GM13976 (cell line): ENCODE data around the gene GGTA1.
"Not testable (repeated sequence)": the region's sequence is repeated elsewhere in the genome, so short reads cannot be mapped to it uniquely, and the experiment has no call there.

Experiments used
- DNase-seq: peaks from one replicate; pipeline ENCODE4 v3.0.0; 2012; ENCODE audit warnings: low spot score
- in situ Hi-C: fragments of 300-500 bp; cut with MboI; formaldehyde crosslinking; loops from one replicate; pipeline ENCODE4 v1.12.0; 2022; ENCODE audit warnings: low sequenced_read_pairs, mixed read lengths, inconsistent platforms; ENCODE audit not compliant: unreplicated experiment
- TF ChIP-seq, protein P1 (sequence below): IDR thresholded peaks from 2 replicates; pipeline ENCODE4 v1.5.1; 2012; ENCODE audit warnings: borderline replicate concordance, mild to moderate bottlenecking; ENCODE audit not compliant: insufficient read depth; ENCODE audit errors: extremely low read depth, missing control alignments, control extremely low read depth

Gene GGTA1

DNA sequence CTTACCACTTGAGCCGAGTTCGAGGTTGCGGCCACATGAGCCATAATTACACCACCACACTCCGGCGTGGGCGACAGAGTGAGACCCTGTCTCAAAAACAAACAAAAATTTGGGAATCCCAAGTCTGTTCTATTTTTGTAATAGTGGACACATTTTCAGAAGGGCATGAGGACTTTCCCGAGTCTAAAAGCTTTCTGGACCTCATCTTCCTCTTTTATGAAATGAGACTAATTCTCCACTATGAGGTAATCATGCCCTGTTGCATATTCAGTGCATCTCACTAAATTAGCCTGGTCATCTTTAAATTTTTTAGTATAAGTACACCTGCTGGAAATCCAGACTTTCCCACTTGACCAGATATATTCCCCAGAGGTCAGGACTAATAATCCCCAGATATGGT, 55.7 kb downstream of the GGTA1 start:
- in situ Hi-C loops: no loop called here
- no peak for DNase-seq
- TF ChIP-seq, protein P1, sequence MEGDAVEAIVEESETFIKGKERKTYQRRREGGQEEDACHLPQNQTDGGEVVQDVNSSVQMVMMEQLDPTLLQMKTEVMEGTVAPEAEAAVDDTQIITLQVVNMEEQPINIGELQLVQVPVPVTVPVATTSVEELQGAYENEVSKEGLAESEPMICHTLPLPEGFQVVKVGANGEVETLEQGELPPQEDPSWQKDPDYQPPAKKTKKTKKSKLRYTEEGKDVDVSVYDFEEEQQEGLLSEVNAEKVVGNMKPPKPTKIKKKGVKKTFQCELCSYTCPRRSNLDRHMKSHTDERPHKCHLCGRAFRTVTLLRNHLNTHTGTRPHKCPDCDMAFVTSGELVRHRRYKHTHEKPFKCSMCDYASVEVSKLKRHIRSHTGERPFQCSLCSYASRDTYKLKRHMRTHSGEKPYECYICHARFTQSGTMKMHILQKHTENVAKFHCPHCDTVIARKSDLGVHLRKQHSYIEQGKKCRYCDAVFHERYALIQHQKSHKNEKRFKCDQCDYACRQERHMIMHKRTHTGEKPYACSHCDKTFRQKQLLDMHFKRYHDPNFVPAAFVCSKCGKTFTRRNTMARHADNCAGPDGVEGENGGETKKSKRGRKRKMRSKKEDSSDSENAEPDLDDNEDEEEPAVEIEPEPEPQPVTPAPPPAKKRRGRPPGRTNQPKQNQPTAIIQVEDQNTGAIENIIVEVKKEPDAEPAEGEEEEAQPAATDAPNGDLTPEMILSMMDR: no peak

DNA sequence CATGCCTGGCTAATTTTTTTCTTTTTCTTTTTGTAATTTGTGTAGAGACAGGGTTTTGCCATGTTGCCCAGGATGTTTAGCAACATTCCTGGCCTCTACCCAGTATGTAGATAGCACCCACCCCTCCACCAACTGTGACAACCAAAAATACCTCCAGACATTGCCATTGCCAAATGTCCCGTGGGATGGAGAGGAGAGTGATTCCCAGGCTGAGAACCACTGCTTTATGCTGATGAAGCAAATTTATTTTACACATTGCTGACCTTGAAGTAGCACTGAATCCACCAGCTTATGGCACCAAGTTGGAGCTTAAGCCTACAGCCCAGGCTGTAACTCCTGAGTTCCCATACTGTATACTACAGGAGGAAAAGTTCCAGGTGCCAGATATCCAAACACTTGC, 58.5 kb downstream of the GGTA1 start:
- in situ Hi-C loops: no loop called here
- DNase-seq: no peak
- TF ChIP-seq, protein P1: no peak

DNA sequence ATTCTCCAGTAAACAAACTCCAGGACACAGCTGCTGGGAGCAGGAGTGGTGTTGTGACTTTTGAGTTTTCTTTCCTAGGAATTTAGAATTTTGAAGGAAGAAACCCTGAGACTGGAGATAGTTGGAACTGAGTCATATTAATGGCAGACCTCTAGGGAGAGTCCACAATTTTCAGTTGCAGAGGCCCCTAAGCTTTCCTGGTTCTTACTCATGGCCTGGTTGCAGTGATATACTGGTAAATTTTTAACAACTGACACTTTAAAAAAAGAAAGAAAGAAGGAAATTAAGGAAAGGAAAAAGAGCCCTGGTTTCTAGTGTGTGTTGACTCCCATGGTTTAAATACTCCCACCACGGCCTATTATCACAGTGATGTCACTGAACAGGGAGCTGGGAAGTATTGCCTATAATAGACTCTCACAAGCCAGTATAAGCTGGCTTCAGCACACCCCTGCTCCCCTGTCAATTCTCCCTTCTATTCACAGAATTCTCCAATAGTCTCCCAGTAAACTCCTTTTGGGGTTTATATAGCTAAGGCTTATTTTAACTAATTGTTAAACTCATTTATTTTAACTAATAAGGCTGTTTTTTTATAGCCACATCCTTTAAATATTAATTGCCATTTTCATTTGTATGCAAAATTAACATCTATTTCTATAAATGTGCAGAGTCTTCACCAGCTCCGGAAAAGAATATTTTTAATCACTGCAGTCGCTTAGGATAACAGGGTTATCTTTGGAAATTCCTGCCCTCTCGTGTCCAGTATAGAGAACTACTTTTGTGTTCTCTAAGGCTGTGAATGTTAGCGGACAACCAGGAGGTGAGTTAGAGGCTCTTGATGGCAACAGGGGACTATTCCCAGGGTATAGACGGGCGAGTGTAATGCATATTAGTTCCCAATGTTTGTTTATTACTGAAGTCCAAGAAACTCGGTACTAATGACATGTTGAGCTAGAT, 59.7 kb downstream of the GGTA1 start:
- in situ Hi-C loops: no loop called here
- DNase-seq: no peak
- TF ChIP-seq, protein P1: no peak

DNA sequence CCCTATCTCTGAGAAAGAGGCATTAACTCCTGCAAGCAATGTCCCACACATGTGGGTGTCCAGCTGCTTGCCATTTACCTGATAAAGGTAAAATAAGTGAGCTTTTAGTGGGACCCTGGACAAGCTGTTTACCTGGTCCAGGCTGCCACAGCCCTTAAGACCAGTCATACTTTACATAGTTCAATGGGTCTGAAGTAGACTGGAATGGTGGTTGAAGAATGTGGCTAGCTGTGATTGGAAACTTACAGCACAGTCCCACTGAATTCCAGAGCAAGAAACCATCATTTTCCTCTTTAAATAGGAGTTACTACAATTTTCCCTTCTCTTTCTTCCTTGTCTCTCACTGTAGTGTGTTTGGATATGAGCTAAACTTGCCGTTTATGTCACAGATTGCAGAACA, 60.6 kb downstream of the GGTA1 start:
- no peak for DNase-seq
- in situ Hi-C loops: no loop called here
- TF ChIP-seq, protein P1: no peak

DNA sequence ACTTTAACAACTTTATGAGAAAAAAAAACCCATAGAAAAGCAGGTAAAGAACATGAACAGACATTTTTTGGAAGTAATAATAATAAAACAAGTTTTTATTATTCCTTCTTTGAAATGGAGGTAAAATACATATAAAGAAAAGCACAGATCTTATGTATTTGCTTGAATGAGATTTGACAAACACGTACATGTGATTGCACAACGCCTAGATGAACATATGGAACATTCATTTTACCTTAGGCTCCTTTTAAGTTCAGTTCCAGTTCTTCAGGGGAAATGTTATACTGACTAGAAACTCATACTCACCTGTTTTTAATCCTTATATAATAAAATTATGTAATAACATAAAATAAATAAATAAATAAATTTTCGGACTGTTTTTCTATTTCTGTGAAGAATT, 61.8 kb downstream of the GGTA1 start:
- in situ Hi-C loops: no loop called here
- TF ChIP-seq, protein P1: no peak
- DNase-seq: no peak

DNA sequence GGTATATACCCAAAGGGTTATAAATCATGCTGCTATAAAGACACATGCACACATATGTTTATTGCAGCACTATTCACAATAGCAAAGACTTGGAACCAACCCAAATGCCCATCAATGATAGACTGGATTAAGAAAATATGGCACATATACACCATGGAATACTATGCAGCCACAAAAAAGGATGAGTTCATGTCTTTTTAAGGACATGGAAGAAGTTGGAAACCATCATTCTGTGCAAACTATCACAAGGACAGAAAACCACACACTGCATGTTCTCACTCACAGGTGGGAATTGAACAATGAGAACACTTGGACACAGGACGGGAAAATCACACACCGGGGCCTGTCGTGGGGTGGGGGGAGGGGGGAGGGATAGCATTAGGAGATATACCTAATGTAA, 62.6 kb downstream of the GGTA1 start:
- DNase-seq, in situ Hi-C loops: not testable (repeated sequence)

DNA sequence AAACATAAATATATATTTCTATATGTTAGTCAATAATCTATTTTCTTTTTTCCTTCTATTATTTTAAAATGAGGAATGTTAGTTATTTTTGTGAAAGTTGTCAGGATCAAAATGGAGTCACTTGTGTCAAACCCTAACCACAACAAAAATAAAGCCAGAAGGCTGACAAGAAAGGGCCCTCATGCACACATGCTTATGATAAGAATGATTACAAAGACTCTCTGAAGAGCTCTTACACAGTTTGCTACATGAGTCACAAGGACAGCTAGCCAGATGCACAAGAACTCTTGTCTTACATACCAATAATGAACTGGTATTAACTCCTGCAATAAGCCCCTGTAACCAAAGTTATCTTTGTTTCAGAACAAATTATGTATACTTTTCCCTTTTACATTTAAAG, 64.7 kb downstream of the GGTA1 start:
- DNase-seq: no peak
- in situ Hi-C loops: no loop called here
- TF ChIP-seq, protein P1: no peak
